ENCODE results near the gene SLC1A2.

- no peak for TF ChIP-seq CTCF (IDR thresholded peaks at IDR 0.05; ENCODE audit: insufficient read depth, low read length)
- TF ChIP-seq POLR2AphosphoS5 (IDR thresholded peaks at IDR 0.05; ENCODE audit: low read depth), result no peak
- no peak for TF ChIP-seq GABPA (IDR thresholded peaks at IDR 0.05; ENCODE audit: low read depth)
- TF ChIP-seq REST (IDR thresholded peaks at IDR 0.05; ENCODE audit: insufficient replicate concordance, low read depth), result no peak
These were observed 31.3 kb downstream of the SLC1A2 start for GRCh38 chr11:35388061-35388460.
